ENCODE results near the gene RICTOR.

The RICTOR gene

DNA sequence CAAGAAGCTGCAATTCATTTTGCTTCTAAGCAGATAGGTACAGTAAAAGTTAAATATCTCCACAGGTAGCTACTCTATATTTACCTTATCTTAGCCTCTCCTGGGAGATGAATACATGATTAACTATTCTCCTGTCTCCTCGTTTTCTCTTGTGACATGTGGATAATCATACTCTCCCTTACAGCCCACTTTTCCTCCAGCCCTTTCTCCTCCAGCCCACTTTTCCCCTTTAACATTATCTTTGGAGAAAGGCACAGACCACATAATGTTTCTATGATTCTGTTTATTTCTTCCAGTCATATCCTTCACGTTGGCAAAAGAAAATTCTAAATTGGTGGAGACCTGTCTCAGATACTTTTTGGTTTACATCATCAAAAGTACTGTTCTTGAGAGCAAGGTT, 144.4 kb downstream of the RICTOR start:
- no peak for DNase-seq

- DNase-seq, result no peak
These were observed 146.7 kb downstream of the RICTOR start for GRCh38 chr5:38927470-38927869.

DNA sequence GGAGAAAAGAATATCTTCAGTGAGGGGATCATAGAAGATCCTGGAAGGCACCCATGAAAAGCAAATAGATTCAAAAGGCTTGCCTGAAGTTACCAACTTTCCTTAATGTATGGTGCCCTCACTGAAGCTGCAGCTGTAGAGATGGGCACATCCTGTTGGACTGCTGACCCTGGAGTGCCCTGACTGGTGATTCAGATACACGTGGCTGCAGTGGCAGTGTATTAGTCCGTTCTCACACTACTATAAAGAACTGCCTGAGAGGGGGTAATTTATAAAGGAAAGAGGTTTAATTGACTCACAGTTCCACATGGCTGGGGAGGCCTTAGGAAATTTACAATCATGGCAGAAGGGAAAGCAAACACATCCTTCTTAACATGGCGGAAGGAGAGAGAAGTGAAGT, 148.1 kb downstream of the RICTOR start:
- no peak for DNase-seq

DNA sequence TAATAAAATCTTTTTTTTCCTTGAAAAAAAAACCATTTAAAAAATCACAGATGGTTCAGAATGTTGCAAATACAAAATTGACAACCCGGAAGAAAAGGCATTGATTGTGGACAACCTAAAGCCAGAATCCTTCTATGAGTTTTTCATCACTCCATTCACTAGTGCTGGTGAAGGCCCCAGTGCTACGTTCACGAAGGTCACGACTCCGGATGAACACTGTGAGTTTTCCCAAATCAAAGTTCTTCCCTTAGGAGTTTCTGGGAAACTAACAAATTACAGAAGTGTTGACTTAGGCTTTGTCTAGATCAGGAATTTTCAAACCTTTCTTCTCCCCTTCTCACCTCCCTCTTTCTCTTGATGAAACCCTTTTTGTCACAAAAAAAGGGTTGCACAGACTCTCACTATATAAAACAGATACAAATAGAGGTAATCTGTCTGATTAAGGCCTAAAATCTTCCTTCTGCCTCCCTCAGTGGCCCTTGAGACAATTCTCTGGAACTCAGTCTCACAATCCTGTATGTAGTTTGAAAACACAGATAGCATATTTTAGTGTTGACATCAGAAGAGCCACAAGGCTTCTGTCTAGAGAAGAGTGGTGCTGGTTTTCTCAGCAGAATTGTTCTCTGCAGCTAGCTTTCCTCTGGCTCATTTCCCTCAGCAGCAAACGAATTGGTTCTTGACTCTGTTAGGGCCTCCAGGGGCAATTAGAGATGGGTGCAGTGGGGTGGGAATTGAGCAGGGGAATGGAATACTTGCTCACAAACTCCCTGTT, 148.9 kb downstream of the RICTOR start:
- no peak for DNase-seq

DNA sequence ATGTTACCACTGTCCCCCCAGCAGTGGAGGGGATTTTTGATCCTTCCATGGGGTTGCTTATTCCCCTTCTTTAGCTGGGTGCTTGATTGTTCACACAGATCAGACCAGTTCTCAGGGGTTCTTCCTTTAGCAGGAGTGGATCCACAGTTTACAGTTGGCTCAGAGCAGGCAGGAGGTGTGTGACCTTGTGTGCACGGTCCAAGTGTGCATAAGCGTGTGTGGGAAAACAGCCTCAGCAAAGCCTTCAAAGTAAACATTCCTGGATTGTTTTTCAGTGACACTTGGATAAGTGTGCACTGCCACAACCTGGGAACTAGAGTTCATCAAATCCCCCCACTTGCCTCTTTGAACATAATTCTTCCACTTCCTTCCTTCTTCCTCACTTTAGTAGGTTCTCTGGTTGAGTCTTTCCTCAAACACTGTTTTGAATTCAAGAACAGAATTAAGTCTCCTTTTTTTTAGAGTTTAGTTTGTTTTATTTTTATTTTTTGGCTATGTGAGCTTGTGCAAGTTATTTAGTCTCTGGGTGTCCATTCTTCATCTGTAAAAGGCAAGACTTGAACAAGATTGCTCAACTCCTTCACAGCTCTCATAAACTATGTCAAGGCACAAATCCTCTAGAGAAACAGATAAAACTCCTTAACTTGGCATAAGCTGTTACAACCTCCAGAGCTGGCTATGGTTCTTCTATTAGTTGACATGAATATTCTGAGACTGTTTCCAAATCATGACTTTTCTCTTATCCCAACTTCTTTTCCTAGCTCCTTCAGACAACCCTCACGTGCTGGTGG, 150.3 kb downstream of the RICTOR start:
- DNase-seq, result no peak

DNA sequence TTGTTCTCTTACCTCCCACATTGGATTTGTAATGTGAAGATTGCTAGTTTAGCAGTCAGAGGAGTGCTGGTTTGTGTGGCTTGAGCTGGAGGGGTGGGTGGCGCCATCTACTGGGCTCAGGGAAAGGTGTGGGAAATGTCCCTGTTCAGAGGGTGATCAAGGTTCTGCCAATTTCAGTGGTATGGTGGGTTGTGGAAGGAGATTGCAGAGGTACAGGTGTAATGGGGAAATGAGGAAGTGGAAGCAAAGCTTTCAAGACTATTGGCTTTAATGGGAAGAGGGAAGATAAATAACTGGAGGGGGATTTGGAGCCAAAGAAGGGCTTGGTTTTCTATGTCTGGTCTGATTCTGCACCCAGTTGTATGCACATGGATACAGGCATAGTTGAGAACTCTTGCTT, 152.0 kb downstream of the RICTOR start:
- DNase-seq, result no peak

DNA sequence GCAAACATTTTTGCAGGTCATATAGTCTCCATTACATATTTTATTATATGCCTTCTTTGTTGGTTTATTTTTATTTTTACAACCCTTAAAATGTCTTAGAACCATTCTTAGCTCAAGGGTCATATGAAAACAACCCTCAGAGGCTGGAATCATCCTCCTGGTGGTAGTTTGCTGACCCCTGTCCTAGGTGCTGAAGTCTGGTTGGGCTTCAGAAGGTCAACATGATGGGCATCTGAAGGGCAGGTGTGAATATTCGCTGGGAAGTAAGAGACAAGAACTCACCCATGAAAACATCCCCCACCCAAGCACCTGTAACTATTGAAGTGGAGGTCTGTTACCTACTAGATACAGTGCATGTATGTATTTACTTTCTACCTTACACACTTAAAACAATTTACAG, 153.0 kb downstream of the RICTOR start:
- DNase-seq, result no peak

DNA sequence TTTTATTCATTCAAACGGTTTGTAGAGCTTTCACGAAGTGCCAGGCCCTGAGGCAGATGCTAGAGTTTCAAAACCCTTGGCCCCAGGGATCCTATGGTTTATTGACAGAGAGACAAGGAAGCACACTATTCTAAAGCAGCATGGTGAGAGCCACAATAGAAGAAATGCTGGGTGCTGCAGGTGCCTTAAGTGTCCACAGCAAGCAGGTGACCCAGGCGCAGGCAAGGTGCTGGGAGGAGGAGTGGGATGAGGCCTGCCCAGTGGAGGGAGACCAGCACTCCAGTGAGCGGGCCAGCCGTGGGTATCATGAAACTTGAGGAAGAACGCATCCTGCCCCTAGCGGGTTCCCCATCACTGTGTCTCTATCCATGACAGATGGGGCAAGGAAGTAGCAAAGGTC, 157.4 kb downstream of the RICTOR start:
- no peak for DNase-seq

- no peak for DNase-seq
These were observed 160.5 kb downstream of the RICTOR start for GRCh38 chr5:38913714-38914113.

- DNase-seq, result no peak
These were observed 162.3 kb downstream of the RICTOR start for GRCh38 chr5:38911933-38912332.

GRCh38 chr5:38906503-38906902, 167.7 kb downstream of the RICTOR start:
- no peak for DNase-seq

GRCh38 chr5:38905516-38905915, 168.7 kb downstream of the RICTOR start:
- no peak for DNase-seq

GRCh38 chr5:38899936-38900335, 174.3 kb downstream of the RICTOR start:
- DNase-seq, result no peak

DNA sequence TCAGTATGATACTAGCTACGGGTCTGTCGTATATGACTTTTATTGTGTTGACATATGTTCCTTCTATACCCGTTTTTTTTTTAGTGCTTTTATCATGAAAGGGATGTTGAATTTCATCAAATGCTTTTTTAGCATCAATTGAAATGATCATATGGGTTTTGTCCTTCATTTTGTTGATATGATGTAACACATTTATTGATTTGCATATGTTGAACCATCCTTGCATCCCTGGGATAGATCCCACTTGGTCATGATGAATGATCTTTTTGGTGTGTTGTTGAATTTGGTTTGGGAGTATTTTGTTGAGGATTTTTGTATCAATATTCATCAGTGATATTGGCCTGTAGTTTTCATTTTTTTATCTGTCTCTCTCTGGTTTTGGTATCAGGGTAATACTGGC, 177.4 kb downstream of the RICTOR start:
- DNase-seq, result no peak

- DNase-seq, result no peak
These were observed 181.8 kb downstream of the RICTOR start for GRCh38 chr5:38892363-38892762.

GRCh38 chr5:38891563-38891962, 182.6 kb downstream of the RICTOR start:
- DNase-seq, result no peak

GRCh38 chr5:38889424-38889823, 184.8 kb downstream of the RICTOR start:
- DNase-seq, result no peak

DNA sequence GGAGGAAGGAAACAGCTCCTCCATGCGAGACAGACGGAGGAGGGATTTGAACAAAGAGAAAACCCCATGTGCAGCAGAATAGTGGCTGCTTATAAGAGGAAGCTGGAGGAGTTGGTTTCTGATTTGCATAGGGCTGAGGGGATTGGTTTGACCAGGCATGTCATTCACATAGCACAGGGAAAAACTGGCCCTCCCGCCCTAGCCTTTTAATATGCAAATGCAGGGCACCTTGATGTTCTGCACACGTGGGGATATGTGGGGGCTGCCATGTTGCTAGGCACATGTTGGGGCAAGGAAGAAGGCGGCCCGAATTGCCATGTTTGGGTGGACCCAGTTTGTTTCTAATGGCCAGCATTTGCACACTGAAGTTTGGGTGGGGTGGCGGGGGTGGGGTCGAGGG, 186.2 kb downstream of the RICTOR start:
- DNase-seq, result no peak
